ENCODE measurements around the gene SYT17. TPM values are rescaled to one million over a fixed set of nuclear protein-coding genes. Genes with fewer than 3 reads are reported as not detected.

The SYT17 gene
- total and polyA plus RNA-seq, 8 donors = 2.9 to 37.1 (median 10.7) TPM

DNA sequence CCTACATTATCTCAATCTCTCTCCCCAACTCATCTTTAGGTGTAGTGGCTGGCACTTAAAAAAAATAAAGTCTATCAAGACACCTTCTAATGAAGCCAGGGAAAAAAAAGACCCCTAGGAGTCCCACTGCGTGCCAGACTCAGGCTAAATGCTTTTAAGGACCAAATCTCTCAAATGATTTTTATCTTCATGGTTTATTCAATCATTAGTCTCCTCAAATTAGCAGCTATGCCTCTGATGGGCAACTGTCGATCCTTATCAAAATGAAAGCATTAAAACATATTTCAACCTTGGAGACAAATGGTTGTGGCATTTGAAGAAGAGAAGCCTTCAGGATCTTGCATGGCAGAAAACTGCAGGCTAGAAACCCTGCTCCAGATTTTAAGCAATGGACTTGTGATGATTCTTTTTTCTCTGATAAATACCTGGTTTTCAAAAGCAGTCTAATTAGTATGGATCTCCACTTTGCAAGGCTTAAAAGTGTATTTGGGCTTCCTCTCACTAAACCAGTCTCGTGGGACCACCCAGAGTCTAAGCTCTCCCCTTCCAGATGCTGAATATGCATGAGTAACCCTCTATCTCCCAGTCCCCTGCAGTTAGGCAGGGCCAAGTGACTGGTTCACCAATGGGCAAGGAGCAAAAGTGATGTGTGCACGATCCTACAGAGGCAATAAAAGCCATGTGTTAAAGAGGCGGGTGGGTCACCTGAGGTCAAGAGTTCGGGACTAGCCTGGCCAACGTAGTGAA lies 39.4 kb upstream of the SYT17 start:
- H3K27me3 ChIP-seq = no peaks in the 10 kb centered on the region
- H3K27ac ChIP-seq = peak overlapping the region in 1 of 5 donors; percentile 3
- 66 to 78% (median 72%) methylated on average over 7 of the region's 7 CpGs for WGBS, 5 donors
- H3K36me3 ChIP-seq = no peaks in the 10 kb centered on the region
- peaks cover 18 to 39% (median 29%) of the 10 kb centered on the region in 4 donors for H3K4me1 ChIP-seq
- intact Hi-C loops (cut with DNase I; ENCODE audit: low total_unique reads) = no loop called here
- H3K9me3 ChIP-seq = no peaks in the 10 kb centered on the region
- no peak for DNase-seq
- TF ChIP-seq, protein P1, sequence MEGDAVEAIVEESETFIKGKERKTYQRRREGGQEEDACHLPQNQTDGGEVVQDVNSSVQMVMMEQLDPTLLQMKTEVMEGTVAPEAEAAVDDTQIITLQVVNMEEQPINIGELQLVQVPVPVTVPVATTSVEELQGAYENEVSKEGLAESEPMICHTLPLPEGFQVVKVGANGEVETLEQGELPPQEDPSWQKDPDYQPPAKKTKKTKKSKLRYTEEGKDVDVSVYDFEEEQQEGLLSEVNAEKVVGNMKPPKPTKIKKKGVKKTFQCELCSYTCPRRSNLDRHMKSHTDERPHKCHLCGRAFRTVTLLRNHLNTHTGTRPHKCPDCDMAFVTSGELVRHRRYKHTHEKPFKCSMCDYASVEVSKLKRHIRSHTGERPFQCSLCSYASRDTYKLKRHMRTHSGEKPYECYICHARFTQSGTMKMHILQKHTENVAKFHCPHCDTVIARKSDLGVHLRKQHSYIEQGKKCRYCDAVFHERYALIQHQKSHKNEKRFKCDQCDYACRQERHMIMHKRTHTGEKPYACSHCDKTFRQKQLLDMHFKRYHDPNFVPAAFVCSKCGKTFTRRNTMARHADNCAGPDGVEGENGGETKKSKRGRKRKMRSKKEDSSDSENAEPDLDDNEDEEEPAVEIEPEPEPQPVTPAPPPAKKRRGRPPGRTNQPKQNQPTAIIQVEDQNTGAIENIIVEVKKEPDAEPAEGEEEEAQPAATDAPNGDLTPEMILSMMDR (IDR thresholded peaks at IDR 0.05) = no peak
- TF ChIP-seq POLR2A (IDR thresholded peaks at IDR 0.05) (no peak), POLR2AphosphoS5 (IDR thresholded peaks at IDR 0.05) (no peak), EP300 (IDR thresholded peaks at IDR 0.05) (no peak)
- no peak overlapping the region for H3K4me3 ChIP-seq

DNA sequence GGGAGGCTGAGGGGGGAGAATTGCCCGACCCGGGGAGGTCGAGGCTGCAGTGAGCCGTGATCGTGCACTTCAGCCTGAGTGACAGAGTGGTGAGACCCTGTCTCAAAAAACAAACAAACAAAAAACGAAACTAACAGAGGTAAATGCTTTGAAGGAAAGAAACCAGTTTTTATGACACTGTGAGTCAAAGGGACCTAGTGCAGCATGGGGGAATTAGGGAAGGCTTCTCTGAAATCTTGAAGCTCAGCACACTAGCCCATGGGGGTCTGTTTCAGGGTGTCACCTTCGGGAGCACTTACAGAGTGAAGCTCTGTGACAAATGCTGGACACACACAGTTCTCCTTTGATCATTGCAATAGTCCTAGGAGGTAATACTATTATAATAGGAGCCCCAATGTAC lies 37.7 kb upstream of the SYT17 start:
- no peaks in the 10 kb centered on the region for H3K27me3 ChIP-seq
- TF ChIP-seq EP300 (IDR thresholded peaks at IDR 0.05) (no peak), POLR2A (IDR thresholded peaks at IDR 0.05) (no peak), POLR2AphosphoS5 (IDR thresholded peaks at IDR 0.05) (no peak)
- TF ChIP-seq, protein P1 (IDR thresholded peaks at IDR 0.05) = no peak
- H3K9me3 ChIP-seq = no peaks in the 10 kb centered on the region
- WGBS, 5 donors = 64 to 80% (median 72%) methylated on average over 7 of the region's 7 CpGs
- DNase-seq = no peak
- intact Hi-C loops (cut with DNase I; ENCODE audit: low total_unique reads) = no loop called here
- H3K36me3 ChIP-seq = no peaks in the 10 kb centered on the region
- no peak overlapping the region for H3K4me3 ChIP-seq
- H3K4me1 ChIP-seq = peaks cover 18 to 37% (median 25%) of the 10 kb centered on the region in 4 donors
- H3K27ac ChIP-seq = peak overlapping the region; percentile 4 to 78 (median 72)

DNA sequence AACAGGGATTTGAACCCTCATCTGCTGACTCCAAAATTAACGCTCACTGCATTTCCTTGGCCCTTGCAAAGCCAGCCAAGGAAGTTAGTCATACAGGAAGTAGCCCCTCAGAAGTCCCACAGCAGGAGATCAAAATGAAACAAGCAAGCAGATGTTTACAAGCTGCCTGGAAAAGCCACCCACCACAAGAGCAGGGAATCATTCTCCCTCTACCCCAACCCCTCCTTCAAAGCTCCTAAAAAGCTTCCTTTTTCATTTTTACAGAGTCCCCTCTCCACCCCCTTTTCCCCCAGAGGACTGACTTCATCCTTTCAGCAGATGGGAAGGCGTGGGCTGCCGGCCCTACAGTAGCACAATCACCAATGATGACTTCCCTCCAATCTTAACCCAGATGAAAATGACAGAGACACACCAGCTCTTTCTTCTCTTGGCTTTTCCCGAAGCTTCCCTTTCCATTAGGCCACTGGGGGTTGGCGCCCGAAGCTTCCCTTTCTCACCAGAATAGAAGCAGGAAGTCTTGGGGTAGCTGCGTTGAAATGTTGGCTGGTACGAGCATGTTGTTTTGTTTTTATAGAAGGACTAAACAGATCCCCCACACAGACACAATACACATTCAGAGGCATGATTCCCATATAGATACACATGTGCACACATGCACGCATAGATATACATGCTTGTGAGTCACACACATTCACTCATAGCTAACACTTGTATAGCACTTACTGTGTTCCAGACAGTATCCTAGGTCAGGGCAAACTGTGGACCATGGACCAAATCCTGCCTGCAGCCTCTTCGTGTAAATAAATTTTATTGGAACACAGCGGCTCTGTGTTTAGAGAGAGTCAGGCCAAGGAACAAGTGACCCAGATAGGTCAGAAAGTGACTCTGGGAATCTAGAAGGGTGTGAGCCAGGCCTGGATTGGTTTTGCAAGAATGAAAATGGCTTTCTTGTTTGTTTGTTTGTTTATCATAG lies 36.9 kb upstream of the SYT17 start:
- H3K4me3 ChIP-seq = peak overlapping the region in 1 of 4 donors; percentile 3
- H3K4me1 ChIP-seq = peaks cover 22 to 45% (median 32%) of the 10 kb centered on the region in 4 donors
- no peaks in the 10 kb centered on the region for H3K9me3 ChIP-seq
- WGBS, 5 donors = 37 to 56% (median 49%) methylated on average over 11 of the region's 11 CpGs
- H3K27ac ChIP-seq = peak overlapping the region; percentile 37 to 78 (median 72)
- H3K36me3 ChIP-seq = no peaks in the 10 kb centered on the region
- DNase-seq = peak in 1 of 2 donors; percentile 82
- intact Hi-C loops (cut with DNase I; ENCODE audit: low total_unique reads) = no loop called here
- TF ChIP-seq, protein P1 (IDR thresholded peaks at IDR 0.05) = no peak
- TF ChIP-seq POLR2A (IDR thresholded peaks at IDR 0.05) (no peak), POLR2AphosphoS5 (IDR thresholded peaks at IDR 0.05) (peak in 1 of 3 donors; percentile 43)
- no peaks in the 10 kb centered on the region for H3K27me3 ChIP-seq

DNA sequence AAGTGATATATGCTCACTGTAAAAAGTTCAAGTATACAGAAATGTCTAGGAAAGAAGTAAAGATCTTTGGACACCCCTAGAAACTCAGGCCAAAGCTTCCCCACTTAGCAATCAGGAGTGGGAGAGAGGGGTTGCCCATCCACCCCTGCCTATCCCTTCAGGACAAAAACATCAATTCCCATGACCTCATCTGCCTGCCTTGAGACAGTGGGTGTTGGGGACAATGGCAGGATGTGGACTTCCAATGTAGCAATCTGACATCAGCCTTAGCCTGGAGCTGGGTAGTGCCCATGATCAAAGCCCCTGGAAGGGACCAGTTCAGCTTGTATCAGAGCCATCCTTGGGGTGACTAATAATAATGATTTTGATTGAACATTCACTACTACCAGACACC lies 36.2 kb upstream of the SYT17 start:
- H3K36me3 ChIP-seq = no peaks in the 10 kb centered on the region
- DNase-seq = no peak
- H3K9me3 ChIP-seq = no peaks in the 10 kb centered on the region
- intact Hi-C loops (cut with DNase I; ENCODE audit: low total_unique reads) = no loop called here
- no peak for TF ChIP-seq POLR2A (IDR thresholded peaks at IDR 0.05)
- no peak overlapping the region for H3K4me3 ChIP-seq
- H3K27ac ChIP-seq = peak overlapping the region in 4 of 5 donors; percentile 69 to 78 (median 75)
- H3K4me1 ChIP-seq = peaks cover 29 to 51% (median 39%) of the 10 kb centered on the region in 4 donors
- no peaks in the 10 kb centered on the region for H3K27me3 ChIP-seq
